Stimulated activated CD8-positive, alpha-beta memory T cell treated with anti-CD3 and anti-CD28 coated beads, Interleukin-7, amount 100 ng/mL, for 1 hour (primary cell): ENCODE data around the gene DNAJB7.
"Not testable (repeated sequence)": the region's sequence is repeated elsewhere in the genome, so short reads cannot be mapped to it uniquely, and the experiment has no call there.

Experiments
- DNase-seq, 2 donors: peaks; one replicate each; pipeline ENCODE4 v3.0.0-alpha.2; 2020; ENCODE audit warnings: low read depth in 2 of 2

The DNAJB7 gene

DNA sequence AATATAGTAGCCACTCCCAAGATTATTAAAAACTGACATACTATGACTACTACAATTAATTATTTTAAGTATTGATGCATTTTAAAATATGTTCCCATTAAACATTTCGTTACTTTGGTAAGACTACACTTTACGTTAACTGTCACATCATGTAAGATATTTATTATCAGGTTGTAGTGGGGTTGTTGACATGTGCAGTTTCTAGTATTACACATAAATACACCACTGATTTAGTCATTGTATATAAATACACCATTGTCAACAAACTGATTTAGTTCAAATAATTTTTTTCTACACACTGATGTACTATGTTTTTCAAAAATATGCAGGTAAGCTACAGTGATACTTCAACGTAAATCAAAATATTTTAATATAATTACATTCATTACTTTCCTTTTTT, 17.0 kb downstream of the DNAJB7 start:
- no peak for DNase-seq

DNA sequence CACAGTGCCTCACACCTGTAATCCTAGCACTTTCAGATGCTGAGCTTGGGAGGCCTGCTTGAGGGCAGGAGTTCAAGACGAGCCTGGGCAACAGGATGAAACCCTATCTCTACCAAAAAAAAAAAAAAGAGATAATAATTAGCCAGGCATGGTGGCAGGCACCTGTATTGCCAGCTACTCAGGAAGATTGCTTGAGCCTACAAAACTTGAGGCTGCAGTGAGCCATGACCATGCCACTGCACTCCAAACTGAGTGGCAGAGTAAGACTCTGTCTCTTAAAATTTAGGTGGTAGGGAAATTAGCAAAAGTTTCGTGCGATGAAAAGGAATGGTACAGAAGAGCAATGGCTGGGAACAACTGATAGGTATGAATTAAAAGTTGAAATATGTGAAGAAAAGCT, 23.4 kb downstream of the DNAJB7 start:
- no peak for DNase-seq

DNA sequence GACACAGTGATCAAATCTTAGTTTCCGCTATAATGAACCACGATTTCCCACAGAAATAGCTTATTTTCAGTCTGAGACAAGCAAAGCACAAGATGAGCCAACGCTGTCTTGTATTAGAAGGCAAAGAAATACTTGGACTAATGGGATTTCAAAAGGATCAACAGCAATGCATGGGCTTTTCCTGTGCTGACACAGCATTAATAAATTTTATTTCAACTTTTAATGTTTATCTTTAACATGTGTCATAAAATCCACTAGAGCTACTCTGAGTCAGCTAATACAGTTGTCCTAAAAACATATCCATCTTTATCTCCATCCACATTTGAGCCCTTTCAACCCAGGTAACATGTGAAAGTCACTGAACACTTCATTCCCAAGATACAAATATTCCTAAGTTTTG, 27.3 kb downstream of the DNAJB7 start:
- no peak for DNase-seq

- DNase-seq: no peak
Measured at GRCh38 chr22:40829131-40829530, 32.8 kb downstream of the DNAJB7 start.

DNA sequence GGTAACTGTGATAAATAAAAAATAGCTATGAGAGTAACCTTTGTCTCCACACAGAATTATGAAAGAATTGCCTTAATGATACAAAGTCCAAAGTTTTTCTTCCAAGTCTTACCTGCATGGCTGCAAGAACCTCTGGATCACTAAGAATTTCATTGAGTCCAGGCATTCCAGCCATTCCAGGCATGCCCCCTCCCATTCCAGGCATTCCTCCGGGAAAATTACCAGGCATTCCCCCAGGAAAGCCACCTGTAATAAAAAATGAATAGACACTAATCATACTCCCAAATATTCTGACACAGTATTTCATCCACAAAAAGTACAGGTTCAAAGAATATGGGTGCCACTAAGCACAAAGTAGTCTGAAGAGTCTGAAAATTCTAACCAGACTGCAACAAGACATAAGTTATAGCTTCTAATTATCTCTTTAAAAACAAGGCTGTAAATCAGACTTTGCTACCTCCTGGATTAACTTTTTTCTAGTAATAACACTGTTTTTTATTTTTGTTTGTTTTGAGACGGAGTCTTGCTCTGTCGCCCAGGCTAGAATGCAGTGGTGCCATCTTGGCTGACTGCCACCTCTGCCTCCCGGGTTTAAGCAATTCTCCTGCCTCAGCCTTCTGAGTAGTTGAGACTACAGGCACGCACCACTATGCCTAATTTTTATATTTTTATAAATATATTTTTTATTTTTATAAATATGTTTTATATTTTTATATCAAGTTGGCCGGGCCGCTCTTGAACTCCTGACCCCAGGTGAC, 34.8 kb downstream of the DNAJB7 start:
- no peak for DNase-seq

- not testable (repeated sequence) for DNase-seq
Measured at GRCh38 chr22:40826292-40826691, 35.6 kb downstream of the DNAJB7 start.

DNA sequence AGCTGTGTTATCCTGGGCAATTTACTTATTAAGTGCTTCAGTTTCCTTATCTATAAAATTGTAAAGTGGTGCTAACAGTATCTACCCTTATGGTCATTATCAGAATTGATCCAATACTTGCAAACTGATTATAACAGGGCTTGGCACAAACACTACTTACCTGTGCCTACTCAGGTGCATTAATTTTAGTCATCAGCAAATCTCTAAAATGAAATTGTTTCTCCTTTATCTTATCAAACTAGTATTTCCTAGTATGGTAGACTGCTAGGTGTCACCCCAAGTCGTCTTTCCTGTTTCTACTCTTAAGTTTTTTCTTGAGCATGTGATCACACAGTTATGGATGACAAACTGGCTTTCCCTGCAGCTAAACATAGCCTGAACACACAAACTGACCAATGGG, 38.5 kb downstream of the DNAJB7 start:
- no peak for DNase-seq

DNA sequence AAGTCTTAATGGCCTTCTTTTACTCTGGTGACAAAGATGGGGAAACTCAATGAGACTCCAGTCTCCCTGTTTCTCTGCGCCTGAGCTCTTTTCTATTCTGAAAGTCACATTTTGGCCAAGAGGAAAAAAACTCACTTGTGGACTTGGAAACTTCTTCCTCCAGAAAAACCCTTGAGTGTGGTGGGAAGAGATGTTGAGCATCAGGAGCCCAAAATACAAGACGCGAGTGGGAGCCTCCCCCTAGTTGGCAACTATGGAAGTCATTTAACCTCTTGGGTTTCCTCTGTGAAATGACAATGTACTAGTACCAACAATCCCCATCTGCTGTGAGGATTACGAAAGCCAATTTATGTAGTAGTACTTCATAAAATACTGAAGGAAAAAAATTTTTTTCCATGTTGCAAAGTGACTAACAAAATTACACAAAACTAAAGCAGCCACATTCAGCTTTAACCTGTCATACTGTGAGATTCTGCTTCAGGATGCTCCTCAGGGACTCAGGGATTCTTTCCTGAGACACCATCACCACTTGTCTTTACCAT, 42.2 kb downstream of the DNAJB7 start:
- DNase-seq: no peak

GRCh38 chr22:40818747-40819598, 42.9 kb downstream of the DNAJB7 start, which contains the start of gene SLC25A17:
Gene SLC25A17 (minus strand): TSS chr22:40819346. CDS start chr22:40819248, 98 bp downstream.
- DNase-seq: peak; percentile 72 to 75

DNA sequence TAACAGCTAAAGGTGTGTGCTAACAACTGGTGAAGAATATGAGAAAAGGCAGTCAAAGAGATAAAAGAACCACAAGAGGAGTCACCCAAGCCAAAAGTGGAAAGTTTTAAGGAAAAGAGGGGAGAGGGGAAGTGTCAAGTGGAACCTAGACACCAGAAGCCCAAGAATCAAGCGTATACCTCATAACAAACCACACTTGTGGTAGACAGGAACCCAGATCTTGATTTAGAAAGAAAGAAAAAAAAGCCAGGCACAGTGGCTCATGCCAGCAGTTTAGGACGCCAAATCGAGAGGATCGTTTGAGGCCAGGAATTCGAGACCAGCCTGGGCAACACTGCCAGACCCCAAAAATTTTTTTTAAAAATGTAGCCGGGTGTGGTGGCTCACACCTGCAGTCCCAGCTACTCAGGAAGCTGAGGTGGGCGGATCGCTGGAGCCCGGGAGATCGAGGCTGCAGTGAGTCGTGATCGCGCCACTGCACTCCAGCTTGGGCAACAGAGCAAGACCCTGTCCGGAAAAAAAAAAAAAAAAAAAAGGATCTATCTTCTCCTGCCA, 43.6 kb downstream of the DNAJB7 start:
- no peak for DNase-seq

GRCh38 chr22:40817737-40818136, 44.2 kb downstream of the DNAJB7 start:
- no peak for DNase-seq

GRCh38 chr22:40813912-40814315, 48.0 kb downstream of the DNAJB7 start:
- DNase-seq: no peak
